Esophagus squamous epithelium (tissue), 5 donors: ENCODE data around the gene CYBC1. TPM values are rescaled to one million over a fixed set of nuclear protein-coding genes. Genes with fewer than 3 reads are reported as not detected.

Experiments
- DNase-seq: peaks from one replicate; lab custom pipeline; 2025; lab: John Stamatoyannopoulos, UW
- H3K27ac ChIP-seq, 4 donors: fragments of 200-600 bp; sonication (generic); one replicate each; pipeline ENCODE4 v1.5.1; 2016 to 2019; ENCODE audit warnings: mild to moderate bottlenecking in 1 of 4
- H3K27me3 ChIP-seq, 4 donors: fragments of 200-600 bp; sonication (generic); 1 replicate in 3 of 4; 2 replicates in 1 of 4; pipeline versions ENCODE4 v1.5.1 to v1.6.0; 2017 to 2021; ENCODE audit warnings: antibody characterized with exemption in 1 of 4
- H3K36me3 ChIP-seq, 3 donors: fragments of 200-600 bp; sonication (generic); one replicate each; pipeline ENCODE4 v1.5.1; 2016 to 2019
- H3K4me1 ChIP-seq, 3 donors: fragments of 200-600 bp; sonication (generic); one replicate each; pipeline ENCODE4 v1.5.1; 2017 to 2019
- H3K4me3 ChIP-seq, 4 donors: fragments of 200-600 bp; sonication (generic); 1 replicate in 3 of 4; 2 replicates in 1 of 4; pipeline ENCODE4 v1.5.1; 2016 to 2019; ENCODE audit warnings: mild to moderate bottlenecking in 2 of 4, moderate library complexity in 1 of 4
- H3K9me3 ChIP-seq, 3 donors: fragments of 200-600 bp; sonication (generic); one replicate each; pipeline ENCODE4 v1.5.1; 2016 to 2019
- CTCF ChIP-seq, 6 experiments: fragments of 450-650 bp in 4 of 6; fragments of 200-600 bp in 2 of 6; sonication (generic) in 2 of 6; IDR thresholded peaks; one replicate each; pipeline ENCODE4 v1.5.1; 2016 to 2019; ENCODE audit warnings: antibody characterized with exemption in 6 of 6, mild to moderate bottlenecking in 4 of 6, moderate library complexity in 4 of 6
- POLR2A ChIP-seq, 4 donors: fragments of 450-650 bp; IDR thresholded peaks; one replicate each; pipeline ENCODE4 v1.6.1; 2017; ENCODE audit warnings: antibody characterized with exemption in 4 of 4, mild to moderate bottlenecking in 4 of 4, moderate library complexity in 3 of 4
- WGBS, 2 donors: methylation state at CpG; one replicate each; pipeline ENCODE4 v1.1.5; 2018; 5-methylcytosine and 5-hydroxymethylcytosine counted together
- intact Hi-C: fragments of 100-400 bp; cut with DNase I; formaldehyde crosslinking; loops from one replicate; pipeline ENCODE4 v1.15.0; 2022
- small RNA-seq, 4 donors: library from RNA; depleted of rRNA; stranded (forward); fragments of <200 nt; gene quantifications; one replicate each; pipeline ENCODE3, GENCODE V24; 2016
- total RNA-seq, 4 donors: library from RNA; depleted of rRNA; stranded (reverse); fragments of >200 nt; gene quantifications; one replicate each; pipeline ENCODE4 v1.1.0, GENCODE V29; 2016
- donor health status: DM: yes; HTN: yes; CAD: no.

Gene CYBC1
- total RNA-seq, 4 donors from 2014 or later = 31.7 to 74.3 (median 51.1) TPM

GRCh38 chr17:82394278-82394677, 56.3 kb downstream of the CYBC1 start:
- 81 to 87% methylated on average over 7 to 9 of the region's 12 CpGs for WGBS, 2 donors
- H3K27me3 ChIP-seq = no peaks in the 10 kb centered on the region
- intact Hi-C loops = no loop called here

DNA sequence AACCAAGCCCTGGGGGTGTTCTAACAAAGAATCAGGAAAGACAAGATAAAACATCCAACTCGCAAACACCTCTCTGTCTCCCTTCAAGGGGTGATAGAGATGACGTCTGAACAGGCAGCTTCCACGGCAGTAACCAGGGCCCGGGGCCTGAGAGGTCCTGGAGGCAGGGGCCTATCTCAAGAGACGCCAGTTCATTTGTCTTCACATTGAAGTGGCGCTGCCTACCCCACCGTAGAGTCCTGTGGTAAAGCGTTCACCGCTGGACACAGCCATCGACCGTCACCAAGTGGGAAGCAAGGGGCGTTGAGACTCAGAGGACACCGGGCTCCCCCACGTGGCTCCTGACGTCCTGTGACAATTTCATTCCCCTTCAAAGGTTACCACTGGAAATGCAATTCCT, 57.6 kb downstream of the CYBC1 start:
- Histone ChIP-seq H3K4me3 (no peak overlapping the region), H3K9me3 (no peaks in the 10 kb centered on the region), H3K36me3 (peaks cover 0 to 60% (median 0%) of the 10 kb centered on the region in 3 donors), H3K4me1 (peaks cover 0 to 13% (median 0%) of the 10 kb centered on the region in 3 donors), H3K27me3 (peaks cover 0 to 7% (median 0%) of the 10 kb centered on the region in 4 donors), H3K27ac (no peak overlapping the region)
- intact Hi-C loops = no loop called here
- TF ChIP-seq CTCF (IDR thresholded peaks at IDR 0.05) (no peak), POLR2A (IDR thresholded peaks at IDR 0.05) (no peak)
- WGBS, 2 donors = 91 to 96% methylated on average over 14 to 15 of the region's 15 CpGs
- DNase-seq = no peak

More at GRCh38 chr17:82394278-82394677, 56.3 kb downstream of the CYBC1 start:
- no peak for TF ChIP-seq POLR2A (IDR thresholded peaks at IDR 0.05)
- TF ChIP-seq CTCF (IDR thresholded peaks at IDR 0.05) = no peak
- no peak for DNase-seq
- Histone ChIP-seq H3K4me3 (no peak overlapping the region), H3K36me3 (peaks cover 0 to 62% (median 0%) of the 10 kb centered on the region in 3 donors), H3K4me1 (peaks cover 0 to 27% (median 0%) of the 10 kb centered on the region in 3 donors), H3K9me3 (no peaks in the 10 kb centered on the region), H3K27ac (no peak overlapping the region)

Small RNAs within 50 kb of the gene (small RNA-seq; reads per million reads assigned to genes)
- 0 reads per million in 4 donors for gene RF00019

Other genes with a start within 250 kb of the CYBC1 start
- 10 to 100 TPM in 2 of 4 donors, 1 to 10 TPM in 2; 7.9 to 22.1 (median 9.8) TPM for gene CCDC57, start 237.9 kb downstream of the CYBC1 start, total RNA-seq
- gene SLC16A3, start 221.7 kb downstream of the CYBC1 start, total RNA-seq = 10 to 100 TPM; 18.8 to 32.9 (median 21.7) TPM
- 100 to 1,000 TPM in 1 of 4 donors, 10 to 100 TPM in 3; 24.6 to 102 (median 57.1) TPM for gene CSNK1D, start 177.1 kb downstream of the CYBC1 start, total RNA-seq
- 1 to 10 TPM; 3.0 to 4.4 (median 4.1) TPM for gene CD7, start 133.1 kb downstream of the CYBC1 start, total RNA-seq
- gene SECTM1, start 117.0 kb downstream of the CYBC1 start, total RNA-seq = 10 to 100 TPM in 1 of 4 donors, 1 to 10 TPM in 3; 4.3 to 19.5 (median 6.5) TPM
- not detected for gene TEX19, start 91.5 kb downstream of the CYBC1 start, total RNA-seq
- gene UTS2R, start 79.0 kb downstream of the CYBC1 start, total RNA-seq = not detected
- 10 to 100 TPM; 10.6 to 42.0 (median 12.9) TPM for gene HEXD, start 32.4 kb downstream of the CYBC1 start, total RNA-seq
- gene OGFOD3, start 32.2 kb downstream of the CYBC1 start, total RNA-seq = 10 to 100 TPM; 11.9 to 26.7 (median 19.4) TPM
- gene NARF, start 8.0 kb upstream of the CYBC1 start, total RNA-seq = 10 to 100 TPM; 33.2 to 47.5 (median 40.2) TPM
- 10 to 100 TPM; 26.3 to 38.2 (median 34.5) TPM for gene FOXK2, start 69.0 kb upstream of the CYBC1 start, total RNA-seq
- gene WDR45B, start 197.7 kb upstream of the CYBC1 start, total RNA-seq = 100 to 1,000 TPM in 1 of 4 donors, 10 to 100 TPM in 3; 85.1 to 104 (median 89.3) TPM
- gene RAB40B, start 247.9 kb upstream of the CYBC1 start, total RNA-seq = 10 to 100 TPM in 2 of 4 donors, 1 to 10 TPM in 2; 3.4 to 20.8 (median 9.8) TPM